DND-41 (cell line): ENCODE measurements around the gene ZNF800.
A peak's percentile ranks its signal among the peaks of the same experiment; 100 is the strongest.

Experiments
- ATAC-seq: fragments of 200-7000 bp; cut with Tn5 transposase; 3 replicates; pipeline ENCODE4 v1.9.1; 2021; ENCODE audit warnings: low read depth; ENCODE audit not compliant: insufficient read depth
- DNase-seq: peaks from one replicate; pipeline ENCODE4 v3.0.0-alpha.2; 2020
- H2AFZ ChIP-seq: 2 replicates; pipeline ENCODE4 v1.6.0; 2012; ENCODE audit warnings: low read depth, low read length
- H3K27ac ChIP-seq: 2 replicates; pipeline ENCODE4 v1.5.1; 2012; ENCODE audit warnings: low read length, inconsistent platforms
- H3K27me3 ChIP-seq: fragments of 200-600 bp; sonication (generic); 2 replicates; pipeline ENCODE4 v1.6.0; 2012; ENCODE audit warnings: low read length, mild to moderate bottlenecking, inconsistent platforms; ENCODE audit not compliant: insufficient read depth, poor library complexity
- H3K36me3 ChIP-seq: 2 replicates; pipeline ENCODE4 v1.5.1; 2012; ENCODE audit warnings: low read length, inconsistent platforms; ENCODE audit not compliant: insufficient read depth
- H3K4me1 ChIP-seq: 2 replicates; pipeline ENCODE4 v1.5.1; 2012; ENCODE audit warnings: mild to moderate bottlenecking, low read length; ENCODE audit not compliant: insufficient read depth
- H3K4me2 ChIP-seq: 2 replicates; pipeline ENCODE4 v1.6.0; 2012; ENCODE audit warnings: mild to moderate bottlenecking, moderate library complexity, low read length, inconsistent platforms; ENCODE audit not compliant: insufficient read depth
- H3K4me3 ChIP-seq, 2 experiments: fragments of 200-600 bp in 1 of 2; shearing (Covaris generic) in 1 of 2; 2 replicates each; pipeline ENCODE4 v1.5.1; 2012 to 2016; ENCODE audit warnings: inconsistent platforms in 2 of 2, low read length in 2 of 2, mild to moderate bottlenecking in 2 of 2, low read depth in 1 of 2, moderate library complexity in 1 of 2
- H3K79me2 ChIP-seq: 2 replicates; pipeline ENCODE4 v1.6.0; 2012; ENCODE audit warnings: low read length, inconsistent platforms; ENCODE audit not compliant: insufficient read depth
- H3K9ac ChIP-seq: 2 replicates; pipeline ENCODE4 v1.6.0; 2012; ENCODE audit warnings: low read depth, mild to moderate bottlenecking, inconsistent platforms, low read length, moderate library complexity
- H3K9me3 ChIP-seq: 2 replicates; pipeline ENCODE4 v1.5.1; 2012; ENCODE audit warnings: low read length, moderate library complexity, mild to moderate bottlenecking, inconsistent platforms; ENCODE audit not compliant: insufficient read depth, severe bottlenecking
- H4K20me1 ChIP-seq: 2 replicates; pipeline ENCODE4 v1.6.0; 2012; ENCODE audit warnings: low read length; ENCODE audit not compliant: insufficient read depth
- CTCF ChIP-seq: IDR thresholded peaks from 2 replicates; pipeline ENCODE4 v1.5.1; 2012; ENCODE audit warnings: borderline replicate concordance, low read length, moderate library complexity, mild to moderate bottlenecking; ENCODE audit not compliant: poor library complexity, severe bottlenecking; ENCODE audit errors: extremely low read depth
- EZH2 ChIP-seq: IDR thresholded peaks from 3 replicates; pipeline ENCODE4 v1.6.1; 2012; ENCODE audit warnings: borderline replicate concordance, low read depth, mild to moderate bottlenecking, moderate library complexity, low read length, inconsistent platforms; ENCODE audit not compliant: severe bottlenecking

ZNF800 gene

GRCh38 chr7:127413326-127413725 lies 20.8 kb upstream of the ZNF800 start:
- Histone ChIP-seq H4K20me1 (no peaks in the 10 kb centered on the region), H3K4me3 (no peak overlapping the region), H3K9ac (no peak overlapping the region), H3K9me3 (no peaks in the 10 kb centered on the region), H3K4me1 (no peaks in the 10 kb centered on the region), H3K4me2 (no peak overlapping the region), H2AFZ (no peak overlapping the region), H3K27me3 (peaks cover 4% of the 10 kb centered on the region), H3K36me3 (no peaks in the 10 kb centered on the region), H3K79me2 (no peaks in the 10 kb centered on the region), H3K27ac (no peak overlapping the region)
- no peak for ATAC-seq
- TF ChIP-seq EZH2 (no peak), CTCF (no peak)
- no peak for DNase-seq

- Histone ChIP-seq H3K27me3 (peaks cover 13% of the 10 kb centered on the region), H4K20me1 (no peaks in the 10 kb centered on the region), H3K4me3 (no peak overlapping the region), H2AFZ (no peak overlapping the region), H3K9ac (no peak overlapping the region), H3K27ac (no peak overlapping the region), H3K36me3 (no peaks in the 10 kb centered on the region), H3K9me3 (no peaks in the 10 kb centered on the region), H3K4me2 (no peak overlapping the region), H3K4me1 (no peaks in the 10 kb centered on the region), H3K79me2 (no peaks in the 10 kb centered on the region)
- ATAC-seq, result no peak
- no peak for TF ChIP-seq EZH2
- no peak for TF ChIP-seq CTCF
- DNase-seq, result no peak
Measured at GRCh38 chr7:127411176-127411575, 18.7 kb upstream of the ZNF800 start.

- H3K27ac ChIP-seq, result no peak overlapping the region
- DNase-seq, result no peak
- H3K4me3 ChIP-seq, result no peak overlapping the region
- H2AFZ ChIP-seq, result no peak overlapping the region
- no peaks in the 10 kb centered on the region for H3K9me3 ChIP-seq
- no peaks in the 10 kb centered on the region for H3K36me3 ChIP-seq
- H3K27me3 ChIP-seq, result peaks cover 16% of the 10 kb centered on the region
- no peak for ATAC-seq
- peak; percentile 23 for TF ChIP-seq CTCF
- TF ChIP-seq EZH2, result no peak
- H3K4me1 ChIP-seq, result no peaks in the 10 kb centered on the region
- no peak overlapping the region for H3K4me2 ChIP-seq
- H3K9ac ChIP-seq, result no peak overlapping the region
- H4K20me1 ChIP-seq, result no peaks in the 10 kb centered on the region
- H3K79me2 ChIP-seq, result no peaks in the 10 kb centered on the region
Measured at GRCh38 chr7:127409629-127410028, 17.1 kb upstream of the ZNF800 start.
